MM.1S (cell line): Measurements from ENCODE around the gene NUMB.

Experiments
- DNase-seq: peaks from one replicate; pipeline ENCODE4 v3.0.0-alpha.2; 2015
- H2AFZ ChIP-seq: fragments of 300-600 bp; sonication (generic); 2 replicates; pipeline ENCODE4 v1.6.0; 2016; ENCODE audit warnings: antibody characterized with exemption, low read length
- H3F3A ChIP-seq: fragments of 300-600 bp; sonication (generic); 2 replicates; pipeline ENCODE4 v1.6.1; 2016; ENCODE audit warnings: mild to moderate bottlenecking, antibody characterized with exemption, low read length, moderate library complexity, mixed read lengths; ENCODE audit not compliant: insufficient read depth
- H3K27ac ChIP-seq: fragments of 300-600 bp; sonication (generic); 2 replicates; pipeline ENCODE4 v1.5.1; 2016; ENCODE audit warnings: mild to moderate bottlenecking, low read length
- H3K27me3 ChIP-seq: fragments of 300-600 bp; sonication (generic); replicated peaks from 2 replicates; pipeline ENCODE4 v1.6.0; 2016; ENCODE audit warnings: low read length; ENCODE audit not compliant: insufficient read depth
- H3K36me3 ChIP-seq: fragments of 300-600 bp; sonication (generic); replicated peaks from 2 replicates; pipeline ENCODE4 v1.6.1; 2016; ENCODE audit warnings: mild to moderate bottlenecking, low read length, mixed read lengths; ENCODE audit not compliant: insufficient read depth
- H3K4me1 ChIP-seq: fragments of 300-600 bp; sonication (generic); 2 replicates; pipeline ENCODE4 v1.6.1; 2016; ENCODE audit warnings: low read length, mixed read lengths
- H3K4me2 ChIP-seq: fragments of 300-600 bp; sonication (generic); 2 replicates; pipeline ENCODE4 v1.6.0; 2016; ENCODE audit warnings: low read depth, low read length
- H3K4me3 ChIP-seq: fragments of 300-600 bp; sonication (generic); 2 replicates; pipeline ENCODE4 v1.5.1; 2016; ENCODE audit warnings: low read length, mixed read lengths
- H3K79me2 ChIP-seq: fragments of 300-600 bp; sonication (generic); 2 replicates; pipeline ENCODE4 v1.6.1; 2016; ENCODE audit warnings: mixed run types, low read length, mixed read lengths
- H3K9ac ChIP-seq: fragments of 300-600 bp; sonication (generic); 2 replicates; pipeline ENCODE4 v1.6.1; 2016; ENCODE audit warnings: low read length, mixed read lengths
- H3K9me2 ChIP-seq: fragments of 300-600 bp; sonication (generic); replicated peaks from 2 replicates; pipeline ENCODE4 v1.6.1; 2016; ENCODE audit warnings: mild to moderate bottlenecking, low read length, mixed read lengths; ENCODE audit not compliant: insufficient read depth
- H3K9me3 ChIP-seq: fragments of 300-600 bp; sonication (generic); replicated peaks from 2 replicates; pipeline ENCODE4 v1.6.1; 2016; ENCODE audit warnings: mild to moderate bottlenecking, low read length, mixed read lengths; ENCODE audit not compliant: insufficient read depth
- H4K20me1 ChIP-seq: fragments of 300-600 bp; sonication (generic); 2 replicates; pipeline ENCODE4 v1.6.1; 2016; ENCODE audit warnings: mild to moderate bottlenecking, low read length, moderate library complexity, mixed read lengths; ENCODE audit not compliant: insufficient read depth
- EZH2 ChIP-seq: fragments of 300-600 bp; sonication (generic); optimal IDR thresholded peaks from 2 replicates; pipeline ENCODE3; 2017; ENCODE audit warnings: low read depth, mild to moderate bottlenecking, antibody characterized with exemption, low read length, mixed read lengths
- EZH2phosphoT487 ChIP-seq: fragments of 300-600 bp; sonication (generic); IDR thresholded peaks from 2 replicates; pipeline ENCODE4 v1.6.1; 2018; ENCODE audit warnings: antibody characterized with exemption, low read length
- TF ChIP-seq, protein P1 (sequence below): fragments of 300-600 bp; sonication (generic); IDR thresholded peaks from 2 replicates; pipeline ENCODE4 v1.5.1; 2016; ENCODE audit warnings: antibody characterized with exemption, low read length, mixed read lengths

Gene NUMB

DNA sequence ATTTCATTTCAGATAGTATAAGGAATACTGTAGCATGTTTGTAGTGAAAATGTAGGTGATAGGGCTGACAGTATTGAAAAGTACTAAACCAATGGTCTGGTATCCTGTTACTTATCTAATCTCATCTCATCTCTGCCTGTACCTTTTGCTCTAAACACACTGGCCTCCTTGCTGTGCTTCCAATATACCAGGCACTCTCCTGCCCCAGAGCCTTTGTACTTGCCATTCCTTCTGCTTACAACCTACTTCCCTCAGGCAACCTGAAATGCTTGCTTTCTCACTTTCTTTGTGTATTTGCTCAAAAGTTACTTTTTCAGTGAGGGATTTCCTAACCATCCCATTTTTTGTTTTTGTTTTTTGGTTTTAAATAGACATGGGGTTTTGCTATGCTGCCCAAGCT lies 119.1 kb downstream of the NUMB start:
- no peaks in the 10 kb centered on the region for H3K79me2 ChIP-seq
- H3K36me3 ChIP-seq, result no peaks in the 10 kb centered on the region
- H4K20me1 ChIP-seq, result no peaks in the 10 kb centered on the region

DNA sequence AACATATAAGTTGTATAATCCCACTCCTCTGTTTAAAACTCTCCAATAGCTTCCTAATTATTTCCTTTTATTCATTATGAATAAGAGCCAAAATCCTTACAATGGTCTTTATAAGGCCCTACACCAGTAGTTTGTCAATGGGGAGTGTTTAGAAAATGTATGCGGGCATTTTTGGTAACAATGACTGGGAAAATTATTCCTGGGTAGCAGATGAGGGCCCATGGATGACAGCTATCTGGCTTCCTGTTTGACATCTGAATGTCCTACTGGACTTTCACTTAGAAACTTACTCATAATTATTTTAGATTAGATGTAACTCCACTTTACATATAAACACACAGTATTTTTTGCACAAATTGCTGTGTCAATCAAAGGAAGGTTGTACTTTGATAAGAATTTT lies 119.8 kb downstream of the NUMB start:
- Histone ChIP-seq H4K20me1 (no peaks in the 10 kb centered on the region), H3K9me3 (no peaks in the 10 kb centered on the region), H3K27me3 (no peaks in the 10 kb centered on the region), H3K9ac (no peak overlapping the region), H3K4me1 (no peaks in the 10 kb centered on the region), H3K79me2 (no peaks in the 10 kb centered on the region), H3K9me2 (no peaks in the 10 kb centered on the region), H3F3A (no peaks in the 10 kb centered on the region), H3K4me3 (no peak overlapping the region), H2AFZ (no peak overlapping the region), H3K36me3 (no peaks in the 10 kb centered on the region), H3K4me2 (no peak overlapping the region), H3K27ac (no peak overlapping the region)
- DNase-seq, result no peak
- TF ChIP-seq EZH2phosphoT487, result no peak
- TF ChIP-seq, protein P1, sequence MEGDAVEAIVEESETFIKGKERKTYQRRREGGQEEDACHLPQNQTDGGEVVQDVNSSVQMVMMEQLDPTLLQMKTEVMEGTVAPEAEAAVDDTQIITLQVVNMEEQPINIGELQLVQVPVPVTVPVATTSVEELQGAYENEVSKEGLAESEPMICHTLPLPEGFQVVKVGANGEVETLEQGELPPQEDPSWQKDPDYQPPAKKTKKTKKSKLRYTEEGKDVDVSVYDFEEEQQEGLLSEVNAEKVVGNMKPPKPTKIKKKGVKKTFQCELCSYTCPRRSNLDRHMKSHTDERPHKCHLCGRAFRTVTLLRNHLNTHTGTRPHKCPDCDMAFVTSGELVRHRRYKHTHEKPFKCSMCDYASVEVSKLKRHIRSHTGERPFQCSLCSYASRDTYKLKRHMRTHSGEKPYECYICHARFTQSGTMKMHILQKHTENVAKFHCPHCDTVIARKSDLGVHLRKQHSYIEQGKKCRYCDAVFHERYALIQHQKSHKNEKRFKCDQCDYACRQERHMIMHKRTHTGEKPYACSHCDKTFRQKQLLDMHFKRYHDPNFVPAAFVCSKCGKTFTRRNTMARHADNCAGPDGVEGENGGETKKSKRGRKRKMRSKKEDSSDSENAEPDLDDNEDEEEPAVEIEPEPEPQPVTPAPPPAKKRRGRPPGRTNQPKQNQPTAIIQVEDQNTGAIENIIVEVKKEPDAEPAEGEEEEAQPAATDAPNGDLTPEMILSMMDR, result no peak
- TF ChIP-seq EZH2, result no peak

More for the DNA sequence above, 119.1 kb downstream of the NUMB start:
- Histone ChIP-seq H3K27me3 (no peaks in the 10 kb centered on the region), H3K4me3 (no peak overlapping the region), H3K4me1 (no peaks in the 10 kb centered on the region), H3K4me2 (no peak overlapping the region), H3K9me3 (no peaks in the 10 kb centered on the region), H3K9me2 (no peaks in the 10 kb centered on the region), H3F3A (no peaks in the 10 kb centered on the region), H3K9ac (no peak overlapping the region), H3K27ac (no peak overlapping the region), H2AFZ (no peak overlapping the region)
- TF ChIP-seq EZH2 (no peak), EZH2phosphoT487 (no peak)
- TF ChIP-seq, protein P1, result no peak
- DNase-seq, result no peak

DNA sequence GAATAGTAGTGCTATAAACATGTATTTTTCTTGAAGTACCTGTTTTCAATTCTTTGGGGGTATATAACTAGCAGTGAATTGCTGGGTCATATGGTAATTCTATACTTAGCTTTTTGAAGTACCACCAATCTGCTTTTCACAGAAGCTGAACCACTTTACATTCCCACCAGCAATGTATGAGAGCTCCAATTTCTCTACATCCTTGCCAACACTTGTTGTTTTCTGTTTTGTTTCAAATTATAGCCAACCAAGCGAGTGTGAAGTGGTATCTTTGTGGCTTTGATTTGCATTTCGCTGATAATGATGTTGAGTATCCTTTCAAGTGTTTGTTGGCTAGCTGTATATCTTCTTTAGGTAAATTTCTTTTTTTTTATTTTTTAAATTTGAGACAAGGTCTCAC lies 125.3 kb downstream of the NUMB start:
- no peaks in the 10 kb centered on the region for H4K20me1 ChIP-seq
- DNase-seq, result no peak
- TF ChIP-seq, protein P1, result no peak
- TF ChIP-seq EZH2phosphoT487 (no peak), EZH2 (no peak)

More for the DNA sequence above, 125.3 kb downstream of the NUMB start:
- H3K9ac ChIP-seq, result no peak overlapping the region
- no peak overlapping the region for H2AFZ ChIP-seq
- no peaks in the 10 kb centered on the region for H3K79me2 ChIP-seq
- H3K9me2 ChIP-seq, result no peaks in the 10 kb centered on the region
- H3K36me3 ChIP-seq, result no peaks in the 10 kb centered on the region
- H3K9me3 ChIP-seq, result no peaks in the 10 kb centered on the region
- H3K4me2 ChIP-seq, result no peak overlapping the region
- H3K27ac ChIP-seq, result no peak overlapping the region
- no peaks in the 10 kb centered on the region for H3K4me1 ChIP-seq
- no peak overlapping the region for H3K4me3 ChIP-seq
- no peaks in the 10 kb centered on the region for H3K27me3 ChIP-seq
- no peaks in the 10 kb centered on the region for H3F3A ChIP-seq
